Measurements from ENCODE around the gene CERK.

CERK gene

GRCh38 chr22:46677323-46678002, 60.6 kb downstream of the CERK start:
- DNase-seq (ENCODE audit: low spot score), result no peak

GRCh38 chr22:46676881-46677280, 61.2 kb downstream of the CERK start:
- no peak for DNase-seq (ENCODE audit: low spot score)

GRCh38 chr22:46676479-46676878, 61.6 kb downstream of the CERK start:
- no peak for DNase-seq (ENCODE audit: low spot score)

DNA sequence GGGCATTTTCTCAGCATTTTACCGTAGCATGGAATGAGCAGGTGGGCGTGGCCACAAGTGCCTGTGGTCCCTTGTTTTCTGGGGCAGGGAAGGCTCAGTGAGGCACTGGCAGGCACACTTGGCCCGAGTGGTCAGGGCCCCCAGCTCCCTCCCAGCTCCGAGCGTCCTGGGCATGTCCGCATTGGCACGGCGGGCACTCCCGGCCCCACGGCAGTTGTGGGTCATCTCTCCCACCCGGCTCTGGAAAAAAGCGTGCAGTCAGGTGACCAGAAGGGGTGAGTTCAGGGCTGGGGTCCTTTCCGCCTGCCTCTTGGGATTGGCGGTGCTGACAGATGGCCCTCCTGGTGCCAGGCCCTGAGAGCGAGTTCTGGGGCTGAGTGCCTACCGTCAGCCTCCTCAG, 62.1 kb downstream of the CERK start:
- no peak for DNase-seq (ENCODE audit: low spot score)

GRCh38 chr22:46675479-46675878, 62.6 kb downstream of the CERK start:
- no peak for DNase-seq (ENCODE audit: low spot score)

GRCh38 chr22:46674906-46675305, 63.1 kb downstream of the CERK start:
- no peak for DNase-seq (ENCODE audit: low spot score)

DNA sequence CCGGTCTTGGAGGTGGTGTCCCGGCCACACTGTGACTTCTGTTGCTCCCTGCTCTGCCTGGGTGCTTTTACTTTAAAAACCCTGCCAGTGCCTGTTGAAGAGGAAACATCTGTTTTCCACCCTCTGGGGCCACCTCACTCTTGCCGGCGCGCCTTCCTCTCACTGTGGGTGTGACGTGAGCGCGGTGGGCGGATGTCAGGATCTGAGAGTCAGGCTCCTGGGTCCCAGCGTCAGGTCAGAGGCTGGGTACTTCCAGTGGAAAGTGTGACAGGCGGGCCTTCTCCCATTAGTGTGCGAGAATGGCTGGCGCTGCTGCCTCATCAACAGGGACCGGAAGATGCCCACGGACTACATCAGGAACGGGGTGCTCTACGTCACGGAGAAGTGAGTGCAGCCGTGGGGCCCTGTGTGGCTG, 63.7 kb downstream of the CERK start:
- DNase-seq (ENCODE audit: low spot score), result no peak

DNA sequence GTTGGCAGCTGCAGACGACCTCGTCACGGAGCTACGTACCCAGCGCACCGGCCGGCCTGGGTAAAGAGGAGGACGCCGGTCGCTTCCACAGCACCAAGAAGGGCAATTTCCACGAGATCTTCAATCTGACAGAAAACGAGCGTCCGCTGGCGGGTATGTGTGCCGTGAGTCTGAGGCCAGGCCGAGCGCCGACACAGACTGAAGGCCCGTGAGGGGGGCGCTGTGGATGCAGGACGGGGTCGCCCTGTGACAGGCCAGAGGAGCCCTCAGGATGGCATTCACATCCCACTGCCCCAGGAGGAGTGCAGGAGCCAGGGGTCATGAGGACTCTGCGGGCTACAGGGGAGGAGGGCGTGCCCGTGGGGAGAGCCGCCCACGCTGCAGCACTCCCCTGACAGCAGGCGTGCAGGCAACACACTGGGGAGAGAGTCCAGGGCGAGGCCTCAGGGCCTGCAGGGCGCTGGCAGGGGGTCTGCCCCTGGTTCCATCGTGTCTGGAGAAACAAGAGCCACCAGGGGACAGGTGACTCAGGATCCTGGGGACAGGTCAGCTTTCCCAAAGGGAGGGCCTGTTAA, 64.3 kb downstream of the CERK start:
- no peak for DNase-seq (ENCODE audit: low spot score)

DNA sequence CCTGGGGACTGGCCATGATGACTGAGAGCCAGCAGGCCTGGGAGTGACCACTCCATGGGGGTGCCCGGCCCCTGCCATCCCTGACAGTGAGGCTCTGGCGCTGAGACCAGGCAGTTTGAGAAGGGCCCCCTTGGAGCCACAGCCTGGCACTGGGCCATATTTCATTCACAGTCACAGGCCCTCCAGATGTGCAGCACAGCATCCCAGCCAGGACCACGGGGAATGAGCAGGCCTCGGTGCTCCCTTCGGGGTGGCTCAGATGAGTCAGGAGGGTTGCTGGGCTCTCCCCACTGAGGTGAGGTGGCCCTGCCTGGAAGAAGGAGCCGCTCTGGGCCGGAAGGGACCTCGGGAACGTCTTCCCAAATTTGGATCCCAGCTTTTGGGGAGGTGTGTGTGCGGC, 64.8 kb downstream of the CERK start:
- no peak for DNase-seq (ENCODE audit: low spot score)

DNA sequence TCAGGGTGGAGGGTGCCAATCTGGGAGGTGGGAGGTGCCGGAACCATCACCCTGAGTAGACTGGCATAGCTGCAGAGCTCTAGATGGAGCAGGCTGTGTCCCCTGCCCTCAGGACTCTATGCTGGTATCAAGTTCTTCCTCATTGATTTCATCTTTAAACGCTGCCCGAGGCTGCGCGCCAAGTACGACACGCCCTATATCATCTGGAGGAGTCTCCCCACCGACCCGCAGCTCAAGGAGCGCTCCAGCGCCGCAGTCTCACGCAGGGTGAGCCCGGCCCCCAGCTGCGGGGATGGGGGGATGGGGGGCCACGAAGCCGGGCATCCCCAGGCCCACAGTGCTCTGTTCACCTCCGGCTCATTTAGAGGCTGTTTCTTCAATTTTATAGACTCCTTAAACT, 65.3 kb downstream of the CERK start:
- no peak for DNase-seq (ENCODE audit: low spot score)

GRCh38 chr22:46671824-46672432, 66.1 kb downstream of the CERK start:
- DNase-seq (ENCODE audit: low spot score), result no peak

- DNase-seq (ENCODE audit: low spot score), result no peak
These were observed 68.9 kb downstream of the CERK start for GRCh38 chr22:46669201-46669600.

DNA sequence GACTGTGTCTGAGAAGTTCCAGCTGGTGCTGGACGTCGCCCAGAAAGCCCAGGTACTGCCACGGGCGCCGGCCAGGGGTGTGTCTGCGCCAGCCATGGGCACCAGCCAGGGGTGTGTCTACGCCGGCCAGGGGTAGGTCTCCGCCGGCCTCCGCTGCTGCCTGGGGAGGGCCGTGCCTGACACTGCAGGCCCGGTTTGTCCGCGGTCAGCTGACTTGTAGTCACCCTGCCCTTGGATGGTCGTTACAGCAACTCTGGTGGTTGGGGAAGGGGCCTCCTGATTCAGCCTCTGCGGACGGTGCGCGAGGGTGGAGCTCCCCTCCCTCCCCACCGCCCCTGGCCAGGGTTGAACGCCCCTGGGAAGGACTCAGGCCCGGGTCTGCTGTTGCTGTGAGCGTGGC, 69.9 kb downstream of the CERK start:
- DNase-seq (ENCODE audit: low spot score), result no peak

GRCh38 chr22:46667245-46667623, 70.8 kb downstream of the CERK start:
- no peak for DNase-seq (ENCODE audit: low spot score)

- no peak for DNase-seq (ENCODE audit: low spot score)
These were observed 71.3 kb downstream of the CERK start for GRCh38 chr22:46666577-46667244.

DNA sequence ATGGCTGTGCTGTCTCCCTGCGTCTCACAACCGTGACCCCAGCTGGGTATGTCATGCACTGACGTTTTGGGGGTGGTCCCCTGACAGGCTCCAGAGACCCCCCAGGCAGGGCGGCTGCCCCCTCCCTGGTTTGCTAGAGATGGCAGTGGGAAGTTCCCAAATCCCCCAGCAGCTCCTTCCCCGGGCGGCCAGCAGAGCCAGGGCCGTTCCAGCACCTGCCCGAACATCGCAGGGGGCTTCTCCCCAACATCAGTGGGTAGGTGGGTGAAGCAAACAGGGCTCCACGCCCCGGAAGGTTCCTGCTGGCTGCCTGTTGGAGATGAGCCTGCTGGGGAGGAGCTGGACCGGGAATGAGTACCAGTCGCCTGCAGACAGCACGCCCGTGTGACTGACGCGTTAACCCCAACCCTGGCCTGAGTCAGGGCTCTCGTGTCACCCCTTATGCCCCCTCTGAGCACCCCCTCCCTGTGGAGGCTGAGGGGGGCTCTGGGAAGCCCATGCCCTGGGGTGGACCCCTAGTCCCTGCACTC, 72.2 kb downstream of the CERK start:
- DNase-seq (ENCODE audit: low spot score), result no peak

DNA sequence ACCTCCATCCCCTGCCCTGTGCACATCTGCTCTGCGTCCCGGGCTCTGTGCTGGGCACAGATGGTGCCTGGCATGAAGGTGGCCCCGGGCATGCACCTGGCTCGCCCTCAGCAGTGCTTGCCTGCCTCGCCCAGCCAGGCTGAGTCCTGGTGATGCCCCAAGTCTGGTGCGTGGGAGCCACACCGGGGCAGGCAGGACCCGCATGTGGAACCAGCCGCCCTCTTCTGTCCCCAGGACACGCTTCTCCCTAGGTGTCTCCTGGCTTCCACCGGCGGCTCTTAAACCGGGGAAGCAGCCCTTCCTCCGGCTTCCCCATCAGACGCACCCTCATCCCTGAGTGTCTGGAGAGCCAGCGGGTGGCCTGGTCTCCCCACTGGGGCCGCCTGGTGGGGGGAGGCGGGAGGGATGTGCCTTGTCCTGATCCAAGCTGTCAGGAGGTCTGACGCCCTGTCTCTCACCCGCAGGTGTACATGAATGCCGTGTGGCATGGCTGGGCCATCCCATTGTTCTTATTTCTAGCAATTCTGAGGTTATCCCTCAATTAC, 72.8 kb downstream of the CERK start:
- DNase-seq (ENCODE audit: low spot score), result no peak

DNA sequence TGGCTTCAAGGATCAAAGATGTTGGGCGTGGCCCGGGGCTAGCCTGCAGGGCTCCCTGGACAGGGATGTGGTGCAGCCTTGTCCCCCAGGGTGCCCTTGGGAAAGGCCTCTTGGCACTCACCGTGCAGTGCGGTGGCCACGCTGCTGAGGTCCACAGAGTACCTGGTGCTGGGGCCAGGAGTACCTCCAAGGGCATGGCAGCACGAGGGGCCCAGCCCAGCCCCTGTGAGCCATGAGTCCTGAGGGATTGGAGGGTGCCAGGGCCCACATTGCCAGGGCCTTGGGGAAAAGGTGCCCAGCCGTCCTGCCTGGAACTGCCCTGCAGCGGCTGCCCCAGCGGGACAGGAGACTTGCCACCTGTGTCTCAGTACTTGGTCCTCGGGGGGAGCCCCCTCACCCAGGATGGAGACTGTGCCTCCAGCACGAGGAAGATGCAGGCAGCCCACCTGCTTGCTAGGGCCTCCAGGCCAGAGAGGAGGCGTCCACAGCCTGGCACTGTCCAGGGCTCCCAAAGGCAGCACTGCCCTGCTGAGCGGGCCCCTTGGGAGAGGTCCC, 73.7 kb downstream of the CERK start:
- DNase-seq (ENCODE audit: low spot score), result no peak

DNA sequence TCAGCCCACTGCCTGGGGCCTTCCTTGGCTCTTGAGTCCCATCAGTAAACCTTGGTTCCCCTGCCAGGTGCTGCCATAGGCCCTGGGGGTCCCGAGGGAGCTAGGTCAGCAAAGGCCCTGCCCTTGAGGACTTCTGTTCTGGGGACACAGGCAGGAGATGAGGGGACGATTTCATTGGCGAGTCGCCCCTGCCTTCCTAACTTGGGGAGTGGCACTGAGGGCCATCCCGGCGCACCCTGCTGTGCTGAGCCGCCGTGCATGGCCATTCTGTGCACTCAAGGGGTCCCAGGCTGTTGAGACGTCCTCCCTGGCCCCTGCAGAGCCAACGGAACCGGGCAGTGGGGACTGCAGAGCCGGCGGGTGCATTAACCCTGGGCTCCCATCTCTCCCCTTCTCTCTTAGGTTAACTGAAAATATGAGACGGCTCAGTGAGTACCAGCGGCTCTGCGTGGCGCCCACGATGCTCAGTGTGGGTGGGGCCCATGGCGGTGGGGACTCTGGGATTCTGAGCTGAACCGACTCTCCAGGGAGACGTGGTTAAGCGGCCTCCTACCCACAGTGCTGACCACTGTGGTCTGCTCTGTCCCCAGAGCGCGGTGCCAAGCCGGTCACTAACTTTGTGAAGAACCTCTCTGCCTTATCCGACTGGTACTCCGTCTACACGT, 74.5 kb downstream of the CERK start:
- DNase-seq (ENCODE audit: low spot score), result no peak

DNA sequence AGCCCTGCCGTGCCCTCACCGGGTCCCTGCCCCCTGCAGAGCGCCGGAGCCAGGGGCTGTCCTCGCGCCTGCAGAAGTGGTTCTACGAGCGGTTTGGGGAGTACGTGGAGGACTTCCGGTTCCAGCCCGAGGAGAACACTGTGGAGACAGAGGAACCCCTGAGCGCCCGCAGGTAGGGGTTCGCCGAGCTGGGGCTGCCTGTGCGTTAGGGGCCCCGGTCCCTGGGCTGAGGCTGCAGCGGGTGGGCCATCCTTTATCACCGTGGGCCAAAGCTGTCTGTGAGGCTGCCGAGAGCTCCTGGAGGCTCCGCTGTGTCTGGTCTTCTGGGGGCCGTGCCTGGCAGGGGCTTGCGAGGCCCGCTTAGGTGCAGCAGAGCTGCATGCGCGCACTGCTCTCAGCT, 75.1 kb downstream of the CERK start:
- DNase-seq (ENCODE audit: low spot score), result no peak

DNA sequence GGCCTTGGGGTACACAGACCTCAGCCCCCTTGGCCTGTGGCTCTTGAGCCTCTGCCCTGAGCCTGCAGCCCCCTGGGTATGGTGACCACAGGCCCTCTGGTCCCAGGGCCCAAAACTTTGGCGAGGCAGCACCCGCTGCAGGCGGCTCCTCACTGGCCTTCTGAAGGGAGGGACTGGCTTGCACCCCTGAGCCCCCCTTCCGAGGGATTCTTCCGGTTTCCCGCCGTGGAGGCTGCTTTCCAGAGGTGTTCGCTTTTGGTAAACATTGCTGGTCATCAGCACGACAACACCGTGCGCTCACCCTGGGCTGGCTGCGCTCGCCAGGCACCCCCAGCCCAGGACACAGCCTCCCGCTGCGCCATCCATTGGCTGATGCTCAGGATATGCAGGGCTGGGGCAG, 75.8 kb downstream of the CERK start:
- no peak for DNase-seq (ENCODE audit: low spot score)

Measured in iPS-NIHi11 (cell line).